ENCODE measurements around the gene MRPL42.
"Not testable (repeated sequence)": the region's sequence is repeated elsewhere in the genome, so short reads cannot be mapped to it uniquely, and the experiment has no call there.

Gene MRPL42

DNA sequence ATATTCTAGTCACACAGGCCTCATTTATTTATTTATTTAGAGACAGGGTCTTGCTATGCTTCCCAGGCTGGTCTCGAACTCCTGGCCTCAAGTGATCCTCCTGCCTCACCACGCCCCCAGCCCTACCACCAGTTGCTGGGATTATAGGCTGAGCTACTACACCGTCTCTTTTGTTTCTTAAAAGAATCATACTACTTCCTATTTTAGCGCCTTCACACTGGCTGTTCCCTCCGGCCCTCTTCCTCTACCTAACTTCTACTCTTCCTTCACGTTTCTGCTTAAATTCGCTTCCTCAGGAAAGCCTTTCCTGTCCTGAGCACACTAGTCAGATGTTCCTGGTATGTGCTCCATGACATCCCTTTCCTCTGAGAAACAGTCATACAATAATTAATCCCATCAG is 6.4 kb upstream of the MRPL42 start:
- no peaks in the 10 kb centered on the region for H3K4me1 Mint-ChIP-seq (ENCODE audit: low read depth)
- no peaks in the 10 kb centered on the region for H3K36me3 Mint-ChIP-seq (ENCODE audit: low read depth)
- H3K27me3 Mint-ChIP-seq = no peaks in the 10 kb centered on the region
- no peak overlapping the region for H3K27ac Mint-ChIP-seq
- no peaks in the 10 kb centered on the region for H3K9me3 Mint-ChIP-seq
- H3K4me3 Mint-ChIP-seq = no peak overlapping the region

DNA sequence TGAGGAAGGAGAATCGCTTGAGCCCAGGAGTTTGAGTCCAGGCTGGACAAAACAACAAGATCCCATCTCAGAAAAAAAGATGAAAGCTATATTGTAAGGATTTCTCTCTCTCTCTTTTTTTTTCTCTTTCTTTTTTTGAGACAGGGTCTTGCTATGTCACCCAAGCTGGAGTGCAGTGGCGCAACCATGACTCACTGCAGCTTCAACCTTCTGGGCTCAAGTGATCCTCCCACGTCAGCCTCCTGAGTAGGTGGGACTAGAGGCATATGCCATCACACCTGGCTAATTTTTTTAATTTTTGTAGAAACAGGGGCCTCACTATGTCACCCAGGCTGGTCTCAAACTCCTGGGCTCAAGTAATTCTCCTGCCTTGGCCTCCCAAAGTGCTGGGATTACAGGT is 5.8 kb upstream of the MRPL42 start:
- Mint-ChIP-seq H3K36me3 (ENCODE audit: low read depth) (no peaks in the 10 kb centered on the region), H3K27ac (no peak overlapping the region), H3K4me1 (ENCODE audit: low read depth) (no peaks in the 10 kb centered on the region), H3K4me3 (no peak overlapping the region), H3K9me3 (no peaks in the 10 kb centered on the region), H3K27me3 (no peaks in the 10 kb centered on the region)

DNA sequence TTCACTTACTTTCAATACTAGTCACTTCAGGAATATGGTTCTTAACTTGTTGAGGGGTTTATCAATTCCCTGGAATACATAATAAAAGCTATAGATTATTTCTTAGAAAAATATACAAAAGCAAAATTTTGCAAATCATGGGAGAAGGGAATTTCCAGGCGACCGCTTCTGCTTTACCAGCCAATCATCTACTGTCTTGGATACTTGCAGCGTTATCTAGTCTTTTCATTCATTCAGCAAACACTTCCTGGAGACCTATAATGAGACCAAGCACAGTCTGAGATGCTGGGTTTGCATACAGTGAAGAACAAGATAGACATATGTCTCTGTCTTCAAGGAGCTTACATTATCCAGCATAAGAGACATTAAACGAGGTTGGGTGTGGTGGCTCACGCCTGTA is 1.5 kb upstream of the MRPL42 start:
- Mint-ChIP-seq H3K27me3 (no peaks in the 10 kb centered on the region), H3K36me3 (ENCODE audit: low read depth) (peaks cover 26% of the 10 kb centered on the region), H3K27ac (no peak overlapping the region), H3K4me3 (no peak overlapping the region), H3K4me1 (ENCODE audit: low read depth) (peaks cover 33% of the 10 kb centered on the region), H3K9me3 (no peaks in the 10 kb centered on the region)

DNA sequence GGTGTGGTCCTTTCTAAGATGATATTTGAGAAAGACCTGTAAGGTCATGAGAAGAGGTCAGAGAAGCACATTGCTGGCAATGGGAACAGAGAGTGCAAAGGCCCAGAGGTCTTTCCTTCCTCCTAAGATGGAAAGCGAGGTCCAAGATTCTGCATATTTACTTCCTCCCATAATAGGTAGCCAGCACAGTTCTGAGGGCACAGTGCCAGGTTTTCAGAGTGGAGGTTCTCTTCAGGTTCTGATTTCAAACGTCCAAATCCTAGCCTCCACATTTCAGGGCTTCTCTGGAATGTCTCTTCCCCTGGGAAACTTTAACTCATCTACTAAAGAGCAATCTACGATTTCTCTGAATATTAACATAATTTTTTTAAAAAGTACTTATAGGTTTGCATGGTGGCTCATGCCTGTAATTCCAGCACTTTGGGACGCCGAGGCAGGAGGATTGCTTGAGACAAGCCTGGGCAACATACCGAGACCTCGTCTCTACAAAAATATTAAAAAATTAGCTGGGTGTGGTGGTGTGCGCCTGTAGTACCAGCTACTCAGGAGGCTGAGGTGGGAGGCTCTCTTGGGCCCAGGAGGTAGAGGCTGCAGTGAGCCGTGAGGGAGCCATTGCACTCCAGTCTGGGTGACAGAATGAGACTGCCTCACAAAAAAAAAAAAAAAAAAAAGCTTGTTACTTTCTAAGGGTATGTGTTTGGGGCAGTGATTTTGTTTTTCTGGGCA is 526 bp upstream of the MRPL42 start:
- H3K4me1 Mint-ChIP-seq (ENCODE audit: low read depth) = peaks cover 34% of the 10 kb centered on the region
- H3K27me3 Mint-ChIP-seq = no peaks in the 10 kb centered on the region
- peak overlapping the region; percentile 95 for H3K4me3 Mint-ChIP-seq
- peak overlapping the region; percentile 88 for H3K27ac Mint-ChIP-seq
- no peaks in the 10 kb centered on the region for H3K9me3 Mint-ChIP-seq
- H3K36me3 Mint-ChIP-seq (ENCODE audit: low read depth) = peaks cover 31% of the 10 kb centered on the region

DNA sequence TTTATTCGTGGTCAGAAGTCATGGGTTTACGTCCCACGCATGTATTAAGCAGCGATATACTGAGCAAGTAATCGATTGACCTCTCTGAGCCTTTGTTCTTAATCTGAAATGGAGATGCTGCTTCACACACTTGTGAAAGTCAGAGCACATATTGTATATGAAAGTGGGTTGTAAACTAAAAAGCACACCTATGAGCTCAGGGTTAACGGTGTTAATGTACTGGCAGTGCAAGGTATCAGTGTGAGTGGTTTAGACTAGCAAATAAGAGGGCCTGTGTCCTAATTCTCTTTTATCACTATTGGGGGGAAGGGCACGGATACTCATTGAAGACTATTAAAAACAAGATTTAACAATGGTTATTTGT is 676 bp downstream of the MRPL42 start:
- Mint-ChIP-seq H3K27me3 (no peaks in the 10 kb centered on the region), H3K27ac (peak overlapping the region; percentile 88), H3K36me3 (ENCODE audit: low read depth) (peaks cover 31% of the 10 kb centered on the region), H3K4me3 (peak overlapping the region; percentile 95), H3K9me3 (no peaks in the 10 kb centered on the region), H3K4me1 (ENCODE audit: low read depth) (peaks cover 34% of the 10 kb centered on the region)

DNA sequence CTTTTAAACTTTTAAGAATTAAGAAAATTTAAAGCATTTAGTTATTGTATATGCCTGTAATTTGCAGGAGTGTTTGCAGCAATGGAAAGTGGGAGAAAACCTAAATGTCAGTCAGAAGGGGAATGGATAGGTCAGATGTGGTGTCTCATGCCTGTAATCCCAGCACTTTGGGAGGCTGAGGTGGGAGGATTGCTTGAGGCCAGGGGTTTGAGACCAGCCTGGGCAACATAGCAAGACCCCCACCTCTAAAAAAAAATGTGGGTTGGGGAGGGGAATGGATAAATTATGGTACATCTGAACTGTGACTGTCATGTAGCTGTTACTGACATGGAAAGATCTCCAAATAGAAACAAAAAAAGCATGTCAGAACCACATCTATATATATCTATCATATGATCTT is 2.1 kb downstream of the MRPL42 start:
- Mint-ChIP-seq H3K36me3 (ENCODE audit: low read depth) (peaks cover 36% of the 10 kb centered on the region), H3K27me3 (no peaks in the 10 kb centered on the region), H3K4me1 (ENCODE audit: low read depth) (peaks cover 34% of the 10 kb centered on the region), H3K9me3 (no peaks in the 10 kb centered on the region), H3K4me3 (peak overlapping the region; percentile 35), H3K27ac (no peak overlapping the region)

DNA sequence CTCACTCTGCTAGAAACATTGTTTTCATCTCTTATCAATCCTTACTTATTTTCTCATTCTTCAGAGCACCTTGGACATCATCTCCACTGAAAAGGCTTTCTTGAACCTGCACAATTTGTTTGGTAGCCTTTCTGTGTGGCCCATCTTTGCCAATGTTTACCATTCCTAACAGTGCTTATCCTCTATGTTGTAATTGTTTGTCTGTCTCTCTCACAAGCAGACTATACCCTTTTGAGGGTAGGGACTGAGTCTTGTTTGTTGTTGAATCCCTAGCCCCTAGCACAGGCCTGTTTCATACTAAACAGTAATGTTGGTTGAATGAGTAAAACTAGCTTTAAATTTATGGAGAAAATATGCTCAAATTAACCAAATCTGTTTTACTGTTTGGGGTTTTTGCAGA is 9.2 kb downstream of the MRPL42 start:
- Mint-ChIP-seq H3K36me3 (ENCODE audit: low read depth) (peaks cover 40% of the 10 kb centered on the region), H3K27me3 (no peaks in the 10 kb centered on the region), H3K9me3 (no peaks in the 10 kb centered on the region), H3K4me1 (ENCODE audit: low read depth) (no peaks in the 10 kb centered on the region), H3K4me3 (no peak overlapping the region), H3K27ac (no peak overlapping the region)

DNA sequence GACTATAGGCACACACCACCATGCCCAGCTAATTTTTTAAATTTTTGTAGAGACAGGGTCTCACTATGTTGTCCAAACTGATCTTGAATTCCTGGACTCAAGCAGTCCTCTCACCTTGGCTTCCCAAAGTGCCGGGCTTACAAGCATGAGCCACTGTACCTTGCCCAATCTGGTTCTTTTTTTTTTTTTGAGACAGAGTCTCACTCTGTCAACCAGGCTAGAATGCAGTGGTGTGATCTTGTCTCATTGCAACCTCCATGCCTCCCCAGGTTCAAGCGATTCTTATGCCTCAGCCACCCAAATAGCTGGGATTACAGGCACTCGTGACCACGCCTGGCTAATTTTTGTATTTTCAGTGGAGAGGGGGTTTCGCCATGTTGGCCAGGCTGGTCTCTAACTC is 15.4 kb downstream of the MRPL42 start:
- Mint-ChIP-seq H3K9me3 (no peaks in the 10 kb centered on the region), H3K36me3 (ENCODE audit: low read depth) (peaks cover 33% of the 10 kb centered on the region), H3K27ac (no peak overlapping the region), H3K27me3 (no peaks in the 10 kb centered on the region), H3K4me3 (no peak overlapping the region), H3K4me1 (ENCODE audit: low read depth) (no peaks in the 10 kb centered on the region)

DNA sequence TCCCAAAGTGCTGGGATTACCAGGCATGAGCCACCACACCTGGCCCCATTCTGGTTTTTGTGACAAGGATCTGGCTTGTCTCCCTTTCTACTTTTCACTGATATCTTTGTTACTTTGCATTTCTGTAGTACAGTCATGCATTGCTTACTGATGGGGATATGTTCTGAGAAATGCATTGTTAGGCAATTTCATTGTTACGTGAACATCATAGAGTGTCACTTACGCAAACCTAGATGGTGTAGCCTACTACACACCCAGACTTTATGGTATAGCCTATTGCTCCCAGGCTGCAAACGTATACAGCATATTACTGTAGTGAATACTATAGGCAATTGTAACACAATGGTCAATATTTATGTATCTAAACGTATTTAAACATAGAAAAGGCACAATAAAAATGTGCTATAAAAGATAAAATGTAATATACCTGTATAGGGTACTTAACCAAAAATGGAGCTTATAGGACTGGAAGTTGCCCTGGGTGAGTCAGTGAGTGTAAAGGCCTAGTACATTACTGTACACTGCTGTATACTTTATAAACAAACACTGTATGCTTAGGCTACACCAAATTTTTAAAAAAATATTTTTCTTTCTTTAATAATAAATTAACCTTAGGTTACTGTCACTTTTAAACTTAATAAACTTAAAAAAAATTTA is 16.0 kb downstream of the MRPL42 start:
- H3K36me3 Mint-ChIP-seq (ENCODE audit: low read depth) = peaks cover 31% of the 10 kb centered on the region
- no peaks in the 10 kb centered on the region for H3K9me3 Mint-ChIP-seq
- no peaks in the 10 kb centered on the region for H3K27me3 Mint-ChIP-seq
- H3K4me3 Mint-ChIP-seq = no peak overlapping the region
- H3K4me1 Mint-ChIP-seq (ENCODE audit: low read depth) = no peaks in the 10 kb centered on the region
- H3K27ac Mint-ChIP-seq = no peak overlapping the region

DNA sequence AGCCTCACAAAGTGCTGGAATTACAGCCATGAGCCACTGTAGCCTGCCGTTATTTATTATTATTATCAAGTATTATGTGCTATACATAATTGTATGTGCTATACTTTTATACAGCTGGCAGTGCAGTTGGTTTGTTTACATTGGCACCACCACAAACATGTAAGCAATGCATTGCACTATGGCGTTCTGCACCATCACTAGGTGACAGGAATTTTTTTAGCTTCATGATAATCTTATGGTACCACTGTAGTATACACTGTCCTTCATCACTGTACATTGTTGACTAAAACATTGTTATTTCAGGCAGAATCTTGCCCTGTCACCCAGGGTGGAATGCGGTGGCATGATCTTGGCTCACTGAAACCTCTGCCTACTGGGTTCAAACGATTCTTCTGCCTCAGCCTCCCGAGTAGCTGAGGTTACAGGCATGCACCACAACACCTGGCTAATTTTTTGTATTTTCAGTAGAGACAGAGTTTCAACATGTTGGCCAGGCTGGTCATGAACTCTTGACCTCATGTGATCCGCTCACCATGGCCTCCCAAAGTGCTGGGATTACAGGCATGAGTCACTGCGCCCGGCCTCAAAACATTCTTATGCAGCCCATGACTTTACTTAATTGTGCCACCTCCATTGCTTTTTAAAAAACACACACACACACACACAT is 17.1 kb downstream of the MRPL42 start:
- Mint-ChIP-seq H3K27me3 (no peaks in the 10 kb centered on the region), H3K4me3 (no peak overlapping the region), H3K9me3 (no peaks in the 10 kb centered on the region), H3K36me3 (ENCODE audit: low read depth) (peaks cover 35% of the 10 kb centered on the region), H3K4me1 (ENCODE audit: low read depth) (no peaks in the 10 kb centered on the region), H3K27ac (no peak overlapping the region)

DNA sequence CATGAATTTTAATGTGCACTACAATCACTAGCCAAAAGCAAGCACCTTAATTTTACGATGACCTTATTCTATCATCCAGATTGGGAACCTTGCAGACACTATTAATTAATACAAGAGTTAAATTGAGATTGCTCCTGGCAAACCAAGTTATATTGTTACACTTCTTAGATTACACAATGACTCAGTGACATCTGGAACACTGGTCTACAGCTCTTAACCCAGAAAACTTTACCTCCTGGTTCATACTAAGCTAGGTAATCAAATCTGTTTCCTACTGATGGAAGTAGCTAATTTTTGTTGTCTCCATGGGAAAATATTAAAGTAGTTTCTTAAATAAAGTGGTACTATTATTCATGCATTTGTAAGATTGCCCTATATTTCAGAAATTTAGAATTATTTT is 25.5 kb downstream of the MRPL42 start:
- H3K4me3 Mint-ChIP-seq, H3K9me3 Mint-ChIP-seq, H3K27me3 Mint-ChIP-seq, H3K27ac Mint-ChIP-seq: not testable (repeated sequence)
- Mint-ChIP-seq H3K4me1 (ENCODE audit: low read depth) (peaks cover 12% of the 10 kb centered on the region), H3K36me3 (ENCODE audit: low read depth) (peaks cover 60% of the 10 kb centered on the region)

DNA sequence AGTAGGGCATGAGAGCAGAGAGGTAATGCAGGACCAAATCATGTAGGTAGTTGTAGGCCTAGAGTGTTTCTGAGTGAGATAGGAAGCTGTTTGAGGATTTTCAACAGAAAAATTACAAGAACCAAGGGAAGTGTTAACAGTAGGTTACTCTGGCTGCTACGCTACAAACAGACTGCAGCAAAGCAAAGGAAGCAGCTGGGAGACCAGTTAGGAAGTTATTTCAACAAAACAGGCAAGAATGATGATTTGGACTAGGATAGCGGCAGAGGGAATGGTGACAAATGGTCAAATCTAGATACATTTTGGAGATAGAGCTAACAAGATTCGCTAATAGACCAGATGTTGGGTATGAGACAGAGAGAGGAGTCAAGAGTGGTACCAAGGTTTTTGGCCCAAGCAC is 26.8 kb downstream of the MRPL42 start:
- no peak overlapping the region for H3K4me3 Mint-ChIP-seq
- peaks cover 12% of the 10 kb centered on the region for H3K4me1 Mint-ChIP-seq (ENCODE audit: low read depth)
- H3K27ac Mint-ChIP-seq = no peak overlapping the region
- no peaks in the 10 kb centered on the region for H3K27me3 Mint-ChIP-seq
- peaks cover 51% of the 10 kb centered on the region for H3K36me3 Mint-ChIP-seq (ENCODE audit: low read depth)
- H3K9me3 Mint-ChIP-seq = no peaks in the 10 kb centered on the region

DNA sequence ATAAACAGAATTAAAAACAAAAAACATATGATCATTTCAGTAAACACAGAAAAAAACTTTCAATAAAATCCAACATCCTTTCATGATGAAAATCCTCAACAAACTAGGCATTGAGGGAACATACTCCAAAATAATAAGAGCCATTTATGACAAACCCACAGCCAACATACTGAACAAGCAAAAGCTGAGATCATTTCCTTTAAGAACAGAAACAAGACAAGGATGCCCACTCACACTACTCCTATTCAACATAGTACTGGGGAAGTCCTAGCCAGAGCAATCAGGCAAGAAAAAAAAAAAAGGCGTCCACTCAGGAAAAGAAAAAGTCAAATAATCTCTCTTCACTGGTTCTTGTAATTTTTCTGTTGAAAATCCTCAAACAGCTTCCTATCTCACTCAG is 30.1 kb downstream of the MRPL42 start:
- peaks cover 31% of the 10 kb centered on the region for H3K36me3 Mint-ChIP-seq (ENCODE audit: low read depth)
- peak overlapping the region; percentile 3 for H3K27ac Mint-ChIP-seq
- H3K4me1 Mint-ChIP-seq (ENCODE audit: low read depth) = peaks cover 12% of the 10 kb centered on the region
- no peaks in the 10 kb centered on the region for H3K9me3 Mint-ChIP-seq
- H3K27me3 Mint-ChIP-seq = no peaks in the 10 kb centered on the region
- no peak overlapping the region for H3K4me3 Mint-ChIP-seq

DNA sequence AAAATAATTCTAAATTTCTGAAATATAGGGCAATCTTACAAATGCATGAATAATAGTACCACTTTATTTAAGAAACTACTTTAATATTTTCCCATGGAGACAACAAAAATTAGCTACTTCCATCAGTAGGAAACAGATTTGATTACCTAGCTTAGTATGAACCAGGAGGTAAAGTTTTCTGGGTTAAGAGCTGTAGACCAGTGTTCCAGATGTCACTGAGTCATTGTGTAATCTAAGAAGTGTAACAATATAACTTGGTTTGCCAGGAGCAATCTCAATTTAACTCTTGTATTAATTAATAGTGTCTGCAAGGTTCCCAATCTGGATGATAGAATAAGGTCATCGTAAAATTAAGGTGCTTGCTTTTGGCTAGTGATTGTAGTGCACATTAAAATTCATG is 31.5 kb downstream of the MRPL42 start:
- H3K4me1 Mint-ChIP-seq (ENCODE audit: low read depth) = peaks cover 12% of the 10 kb centered on the region
- not testable (repeated sequence) for H3K4me3 Mint-ChIP-seq, H3K27ac Mint-ChIP-seq, H3K27me3 Mint-ChIP-seq, H3K9me3 Mint-ChIP-seq
- peaks cover 37% of the 10 kb centered on the region for H3K36me3 Mint-ChIP-seq (ENCODE audit: low read depth)

DNA sequence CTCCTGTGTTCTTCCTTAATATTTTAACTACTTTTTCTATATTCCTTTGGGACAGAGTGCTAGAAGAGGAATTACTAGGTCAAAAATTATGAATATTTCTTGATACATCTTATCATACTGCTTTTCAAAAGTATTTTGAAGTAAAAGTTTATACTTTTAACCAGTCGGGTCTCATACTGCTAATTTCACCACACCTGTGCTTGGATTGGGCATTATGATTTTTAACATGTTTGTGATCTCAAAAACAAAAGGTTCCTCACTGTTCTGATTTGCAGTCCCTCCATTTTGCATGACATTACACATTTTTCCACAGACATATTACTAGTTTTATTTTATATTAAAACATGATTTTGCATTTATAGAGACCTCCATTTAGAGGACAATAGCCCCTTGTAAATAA is 32.9 kb downstream of the MRPL42 start:
- H3K9me3 Mint-ChIP-seq = no peaks in the 10 kb centered on the region

More for the DNA sequence above, 32.9 kb downstream of the MRPL42 start:
- no peaks in the 10 kb centered on the region for H3K27me3 Mint-ChIP-seq
- H3K36me3 Mint-ChIP-seq (ENCODE audit: low read depth) = peaks cover 35% of the 10 kb centered on the region
- no peak overlapping the region for H3K4me3 Mint-ChIP-seq
- peaks cover 12% of the 10 kb centered on the region for H3K4me1 Mint-ChIP-seq (ENCODE audit: low read depth)
- H3K27ac Mint-ChIP-seq = no peak overlapping the region
